HG03520 (cell line): Measurements from ENCODE around the gene FAM53B.

Experiments used
- ATAC-seq: cut with Tn5 transposase; IDR thresholded peaks from one replicate; pipeline ENCODE4 v1.9.1; 2021; ENCODE audit warnings: mild to moderate bottlenecking, moderate library complexity; ENCODE audit not compliant: unreplicated experiment

The FAM53B gene

DNA sequence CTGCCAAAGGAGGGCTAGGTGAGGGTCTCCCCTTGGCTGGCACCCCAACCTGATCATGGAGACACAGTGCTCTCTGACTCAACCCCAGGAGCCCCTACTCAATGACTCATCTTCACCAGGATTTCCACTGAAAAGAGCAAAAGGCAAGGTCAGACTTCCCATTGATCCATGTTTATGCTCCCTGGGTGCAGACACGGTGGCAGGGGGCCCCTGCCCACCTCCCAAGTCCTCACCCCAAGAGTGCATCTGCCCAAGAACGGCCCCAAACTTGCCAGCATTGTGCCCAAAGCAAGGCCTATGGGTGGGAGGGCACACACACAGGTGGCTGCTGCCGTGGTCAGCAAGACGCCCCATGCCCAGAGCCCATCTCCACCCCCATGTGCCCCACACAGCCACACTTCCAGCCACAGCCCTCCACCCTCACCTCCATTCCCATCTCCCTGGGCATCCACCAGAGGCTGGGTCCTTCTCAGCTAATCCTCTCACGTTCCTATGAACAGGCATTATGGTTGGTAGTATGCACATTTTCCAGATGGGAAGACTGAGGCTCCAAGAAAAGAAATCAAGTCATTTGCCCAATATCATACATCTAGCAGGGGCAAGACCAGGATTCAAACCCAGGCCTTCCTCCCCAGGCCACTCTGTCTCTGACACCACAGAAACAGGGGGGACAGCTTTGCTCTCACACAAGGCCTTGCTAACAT is 31.3 kb downstream of the FAM53B start:
- no peak for ATAC-seq

DNA sequence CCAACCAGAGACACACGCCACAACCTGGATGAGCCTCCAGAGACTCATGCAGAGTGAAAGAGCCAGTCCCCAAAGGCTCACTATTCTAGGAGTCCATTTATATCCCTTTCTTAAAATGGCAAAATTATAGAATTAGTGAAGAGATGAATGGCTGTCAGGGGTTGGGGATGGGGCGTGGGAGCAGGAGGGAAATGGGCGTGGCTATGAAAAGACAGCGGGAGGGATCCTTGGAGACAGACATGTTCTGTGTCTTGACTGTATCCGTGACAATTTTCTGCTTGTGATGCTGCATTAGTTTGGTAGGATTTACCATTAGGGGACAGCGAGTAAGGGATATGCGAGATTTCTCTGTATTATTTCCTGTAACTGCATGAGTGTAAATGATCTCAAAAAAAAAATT is 33.0 kb downstream of the FAM53B start:
- no peak for ATAC-seq

DNA sequence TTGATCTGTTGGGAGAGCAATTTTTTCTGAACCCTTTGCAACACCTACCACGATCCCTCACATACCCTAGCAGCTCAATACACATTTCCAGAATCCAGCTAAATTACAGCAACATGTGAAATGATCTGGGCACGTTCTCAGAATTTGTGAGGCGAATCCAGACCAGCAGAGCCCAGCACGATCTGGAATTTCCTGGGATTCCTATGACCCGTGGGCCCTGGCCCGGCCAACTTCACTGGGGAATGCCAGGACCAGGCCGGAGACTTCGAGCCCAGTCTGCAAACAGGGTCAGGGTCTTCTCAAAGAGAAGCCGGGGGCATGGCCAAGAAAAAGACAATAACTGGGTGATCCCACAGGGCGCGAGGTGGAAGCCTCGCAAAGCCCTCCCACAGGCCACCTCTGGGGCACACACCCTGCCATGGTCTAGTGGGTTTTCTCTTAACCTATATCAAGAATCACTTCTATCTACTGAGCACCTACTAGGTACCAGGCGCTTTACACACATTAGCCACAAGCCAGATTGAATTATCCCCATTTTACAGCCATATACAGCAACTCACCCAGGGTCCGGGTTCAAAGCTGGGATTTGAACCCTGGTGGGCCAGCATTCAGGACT is 33.8 kb downstream of the FAM53B start:
- ATAC-seq: no peak

DNA sequence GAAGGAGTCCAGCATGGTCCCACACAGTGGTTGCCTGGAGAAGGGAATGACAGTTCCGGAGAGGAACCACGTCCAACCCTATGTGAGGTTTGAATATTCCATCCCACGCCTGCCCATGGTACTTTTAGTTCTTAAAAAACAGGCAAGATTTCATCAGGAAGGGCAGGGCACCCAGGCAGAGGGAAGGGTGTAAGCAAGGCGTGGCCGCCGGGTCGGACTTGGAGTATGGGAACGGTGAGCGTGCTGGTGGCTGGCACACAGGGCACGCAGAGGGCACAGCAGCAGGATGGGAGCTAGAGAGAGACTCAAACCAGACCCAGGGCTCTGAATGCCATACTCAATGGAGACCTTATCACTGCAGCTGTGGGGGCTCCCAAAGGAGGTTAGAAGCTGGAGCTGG is 34.3 kb downstream of the FAM53B start:
- no peak for ATAC-seq

DNA sequence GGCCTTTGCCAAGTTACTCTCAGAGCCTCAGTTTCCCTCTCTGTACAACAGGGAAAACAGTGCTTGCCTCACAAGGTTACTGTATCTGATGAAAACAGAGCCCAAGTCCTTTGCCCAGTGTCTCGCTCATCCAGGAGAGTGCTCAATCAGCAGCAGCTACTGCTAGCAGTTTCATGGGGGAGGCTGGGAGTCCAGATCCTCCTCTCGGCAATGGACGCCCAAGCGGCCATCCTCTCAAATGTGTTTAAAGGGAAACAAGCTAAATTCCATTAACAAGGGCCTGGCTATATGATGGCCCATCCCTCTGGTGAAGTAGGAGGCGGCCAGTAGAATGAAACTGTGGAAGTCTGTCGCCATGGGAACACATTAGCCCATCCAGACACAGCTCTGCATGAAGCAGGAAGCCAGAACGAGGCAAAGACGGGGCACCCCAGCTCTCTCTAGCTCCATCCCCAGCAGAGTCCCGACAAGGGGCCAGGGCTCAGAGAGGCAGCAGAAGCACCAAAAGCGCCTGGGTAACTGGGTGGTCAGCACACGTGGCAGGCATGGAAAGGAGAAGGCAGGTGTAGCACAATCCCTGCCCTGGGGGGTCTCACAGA is 35.2 kb downstream of the FAM53B start:
- ATAC-seq: no peak

DNA sequence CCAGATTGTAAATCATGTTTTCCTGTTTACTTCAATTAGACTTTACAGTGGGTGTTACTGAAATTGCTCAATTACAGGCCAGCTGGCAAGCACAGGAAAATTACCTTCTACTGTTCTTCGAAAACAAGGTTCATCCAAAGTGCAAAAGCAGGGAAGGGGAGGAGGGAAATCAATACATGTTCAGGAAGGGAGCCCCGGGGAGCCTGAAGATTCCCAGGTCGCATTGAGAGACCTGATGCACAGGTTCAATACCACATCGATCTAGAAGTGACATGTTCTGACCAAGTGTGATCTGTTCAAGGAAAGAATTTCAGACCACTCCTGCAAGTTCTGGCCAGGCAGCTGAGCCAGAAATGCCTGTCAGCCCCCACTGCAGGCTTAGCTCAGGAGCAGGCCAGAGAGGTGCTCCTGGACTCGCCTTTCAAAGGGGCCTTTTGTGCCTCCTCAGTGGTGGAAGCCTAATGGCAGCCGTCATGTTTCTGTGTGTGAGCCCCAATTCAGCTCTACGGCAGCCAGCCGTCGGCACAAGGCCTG is 35.9 kb downstream of the FAM53B start:
- ATAC-seq: no peak

DNA sequence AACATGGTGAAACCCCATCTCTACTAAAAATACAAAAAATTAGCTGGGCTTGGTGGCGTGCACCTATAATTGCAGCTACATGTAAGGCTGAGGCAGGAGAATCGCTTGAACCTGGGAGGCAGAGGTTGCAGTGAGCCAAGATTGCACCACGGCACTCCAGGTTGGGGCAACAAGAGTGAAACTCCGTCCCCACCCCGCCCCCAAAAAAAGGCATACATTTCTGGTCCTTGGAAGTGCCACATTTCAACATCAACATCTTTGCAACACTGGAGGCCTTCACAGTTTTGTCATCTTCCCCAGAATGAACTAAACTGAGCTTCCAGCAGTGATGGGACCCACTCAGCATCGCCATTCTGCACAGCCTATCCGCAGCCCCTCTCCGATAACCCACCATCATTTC is 36.6 kb downstream of the FAM53B start:
- no peak for ATAC-seq

DNA sequence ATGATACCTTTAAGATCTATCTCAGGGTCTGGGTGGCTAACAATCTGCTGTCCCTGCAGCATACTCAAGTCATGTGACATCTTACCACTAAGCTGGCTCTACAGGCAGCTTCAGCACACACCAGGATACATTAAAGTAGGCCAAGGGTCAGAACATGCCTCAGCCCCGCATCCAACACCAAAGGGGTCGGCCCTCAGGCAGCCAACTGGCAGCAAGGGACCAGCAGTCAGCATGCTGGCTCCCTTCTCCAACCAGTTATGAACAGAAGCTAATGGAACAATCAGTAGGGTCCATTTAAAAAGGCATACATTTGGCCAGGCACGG is 37.1 kb downstream of the FAM53B start:
- ATAC-seq: no peak

DNA sequence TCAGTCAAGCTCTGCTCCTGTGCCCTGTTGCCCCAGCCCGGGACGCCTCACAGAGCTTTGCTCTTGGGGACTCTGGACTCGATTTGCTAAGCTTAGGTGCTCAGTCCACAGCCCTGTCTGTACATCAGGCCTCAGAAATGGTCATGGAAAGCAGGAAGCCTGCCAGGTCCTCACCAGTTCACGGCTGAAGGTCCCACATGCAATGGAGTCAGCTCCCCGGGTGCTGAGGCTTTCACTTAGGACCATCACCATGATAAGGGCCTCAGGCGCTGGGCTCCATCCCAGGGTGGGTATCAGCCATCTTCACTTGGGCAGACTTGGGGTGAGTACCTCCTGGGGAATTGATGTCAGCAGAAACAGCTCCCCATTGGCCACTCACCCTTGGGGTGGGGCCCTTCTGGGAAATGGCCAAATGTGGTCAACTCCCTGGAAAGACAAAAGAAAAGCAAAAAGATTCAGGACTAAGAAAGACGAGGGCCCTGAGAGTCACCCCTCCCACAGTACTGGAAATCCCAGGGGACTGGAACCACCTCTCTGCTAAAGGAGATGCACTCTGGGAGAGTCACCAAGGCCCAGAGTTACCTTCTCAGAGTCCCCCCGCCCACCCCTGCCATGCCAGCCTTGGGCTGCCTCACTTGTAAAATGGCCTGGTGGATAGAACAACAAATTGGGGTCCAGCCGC is 37.6 kb downstream of the FAM53B start:
- no peak for ATAC-seq

DNA sequence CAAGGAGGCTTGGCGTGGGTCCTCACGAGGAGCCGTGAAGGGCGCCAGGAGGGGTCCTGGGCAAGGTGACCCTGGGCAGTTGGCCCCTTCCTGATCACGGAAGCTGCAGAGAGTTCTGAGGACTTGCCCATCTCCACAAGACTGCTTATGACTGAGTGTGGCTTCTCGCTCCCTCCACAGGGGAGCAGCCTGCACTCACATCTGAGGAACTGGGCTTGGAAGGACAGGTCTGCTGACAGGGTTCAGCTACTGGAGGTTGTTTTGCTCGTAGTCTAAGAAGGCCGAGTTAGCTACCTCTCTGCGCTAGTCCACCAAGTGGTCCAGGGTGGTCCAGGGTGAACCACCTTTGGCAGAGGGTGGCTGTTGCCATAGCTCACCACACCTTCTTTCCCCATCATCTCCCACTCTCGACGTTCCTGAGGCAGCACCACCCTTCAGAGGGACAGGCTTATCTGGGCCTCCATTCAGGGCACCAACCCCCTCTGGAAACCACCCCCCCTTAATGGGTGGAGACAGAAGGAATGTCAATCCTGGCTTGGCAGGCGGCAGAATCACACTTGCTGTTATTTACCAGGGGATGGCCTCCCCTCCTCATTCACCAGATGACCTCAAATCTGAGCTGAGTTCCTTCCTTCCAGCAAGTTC is 38.2 kb downstream of the FAM53B start:
- no peak for ATAC-seq

DNA sequence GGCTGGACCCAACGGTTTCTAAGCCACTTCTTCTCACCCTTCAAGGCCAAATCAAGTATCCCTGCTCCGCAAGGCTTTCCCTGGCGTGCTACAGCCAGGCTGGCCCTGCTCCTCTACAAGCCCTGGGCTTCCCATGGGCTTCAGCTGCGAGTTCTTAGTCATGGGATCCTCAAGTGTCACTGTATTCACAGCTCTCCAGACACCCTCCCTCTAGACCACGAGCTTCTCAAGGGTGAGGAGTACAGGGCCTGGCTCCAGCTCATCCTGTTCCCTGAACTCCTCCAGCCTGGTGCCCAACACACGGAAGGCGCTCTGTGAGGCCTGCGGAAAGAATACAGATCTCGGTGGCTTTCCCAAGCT is 38.8 kb downstream of the FAM53B start:
- no peak for ATAC-seq

DNA sequence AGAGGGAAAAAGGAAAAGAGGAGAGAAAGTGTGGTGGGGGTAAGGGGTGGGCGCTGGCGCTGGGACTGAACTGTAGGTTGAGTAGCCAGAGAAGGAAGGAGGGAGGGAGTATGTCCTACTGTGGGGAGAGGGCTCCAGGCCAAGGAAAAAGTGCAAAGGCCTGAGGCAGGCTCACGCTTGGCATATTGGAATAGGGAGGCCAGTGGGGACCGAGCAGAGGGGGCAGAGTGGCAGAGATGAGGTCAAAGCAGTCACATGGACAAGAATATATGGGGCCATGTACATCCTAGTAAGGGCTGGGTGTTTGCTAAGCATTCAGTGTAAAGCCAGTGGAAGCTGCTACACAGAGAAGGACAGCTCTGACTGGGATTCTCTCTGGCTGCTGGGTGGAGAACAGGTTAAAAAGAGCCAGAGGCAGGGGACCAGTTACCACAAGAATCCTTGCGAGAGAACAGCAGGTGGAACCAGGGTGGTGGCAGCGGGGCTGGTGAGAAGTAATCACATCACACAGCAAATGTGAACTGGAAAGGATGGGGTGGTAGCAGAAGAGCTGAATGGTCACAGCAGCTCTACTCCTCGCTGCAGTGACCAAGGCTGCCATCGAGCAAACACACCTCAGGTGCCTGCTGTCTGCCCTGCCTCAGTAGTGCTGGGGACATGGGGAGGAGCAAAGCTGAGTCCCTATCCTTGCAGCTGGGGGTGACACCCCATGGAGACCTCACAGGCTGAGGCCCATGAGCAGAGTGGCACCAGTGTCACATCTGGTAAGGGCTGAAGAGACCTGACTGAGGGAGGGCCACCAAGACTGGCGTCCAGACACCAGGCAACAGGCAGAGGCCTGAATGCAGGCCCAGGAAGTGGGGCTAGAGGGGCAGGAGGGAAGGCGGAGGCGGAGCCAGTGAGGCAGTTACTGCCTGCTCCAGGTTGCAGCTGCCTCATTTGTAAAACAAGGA is 39.5 kb downstream of the FAM53B start:
- no peak for ATAC-seq

DNA sequence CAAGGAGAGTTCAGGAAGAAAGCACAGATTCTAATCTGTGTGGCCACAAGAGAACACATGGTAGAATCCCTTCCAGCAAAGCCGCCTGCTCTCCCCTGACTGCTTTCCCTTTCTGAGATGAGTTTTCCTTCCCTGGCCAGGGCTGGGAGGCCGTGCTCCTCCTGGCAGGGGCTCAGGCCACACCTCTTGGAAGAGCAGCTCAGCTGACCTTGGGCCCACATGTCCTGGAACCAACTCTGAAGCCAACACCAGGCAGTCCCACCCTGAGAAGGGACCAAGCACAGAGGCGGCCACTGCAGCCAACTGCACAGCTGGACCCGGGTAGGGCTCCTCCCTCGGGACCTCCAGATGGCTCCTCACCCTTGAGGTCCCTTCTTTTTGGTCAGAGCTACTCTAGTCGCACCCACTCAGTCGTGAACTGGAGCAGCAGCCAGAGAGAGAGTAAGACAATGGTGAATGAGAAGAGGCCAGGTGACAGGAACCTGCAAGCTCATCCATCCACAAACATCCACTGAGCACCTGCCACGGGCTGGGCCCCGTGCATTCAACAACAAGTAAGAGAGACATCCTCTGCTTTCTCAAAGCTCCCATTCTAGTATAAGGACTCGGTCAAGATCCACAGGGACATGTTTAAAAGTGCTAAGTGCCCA is 40.3 kb downstream of the FAM53B start:
- no peak for ATAC-seq

DNA sequence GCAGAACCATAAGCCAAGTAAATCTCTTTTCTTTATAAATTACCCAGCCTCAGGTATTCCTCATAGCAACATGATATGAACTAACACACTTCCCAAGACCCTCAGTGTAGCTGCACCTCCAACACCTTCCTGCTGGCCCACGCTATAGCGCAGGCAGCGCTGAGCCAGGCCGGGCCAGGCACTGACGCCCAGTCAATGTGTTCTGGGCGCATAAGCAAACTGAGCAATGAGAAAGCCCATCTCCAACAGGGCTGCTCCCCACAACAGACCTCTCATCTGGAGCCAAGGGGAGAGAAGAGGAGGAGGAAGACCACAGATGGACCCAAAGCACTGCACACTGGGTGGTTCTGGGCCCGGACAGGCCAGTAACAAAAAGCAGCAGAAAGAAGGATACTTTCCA is 40.8 kb downstream of the FAM53B start:
- ATAC-seq: no peak

DNA sequence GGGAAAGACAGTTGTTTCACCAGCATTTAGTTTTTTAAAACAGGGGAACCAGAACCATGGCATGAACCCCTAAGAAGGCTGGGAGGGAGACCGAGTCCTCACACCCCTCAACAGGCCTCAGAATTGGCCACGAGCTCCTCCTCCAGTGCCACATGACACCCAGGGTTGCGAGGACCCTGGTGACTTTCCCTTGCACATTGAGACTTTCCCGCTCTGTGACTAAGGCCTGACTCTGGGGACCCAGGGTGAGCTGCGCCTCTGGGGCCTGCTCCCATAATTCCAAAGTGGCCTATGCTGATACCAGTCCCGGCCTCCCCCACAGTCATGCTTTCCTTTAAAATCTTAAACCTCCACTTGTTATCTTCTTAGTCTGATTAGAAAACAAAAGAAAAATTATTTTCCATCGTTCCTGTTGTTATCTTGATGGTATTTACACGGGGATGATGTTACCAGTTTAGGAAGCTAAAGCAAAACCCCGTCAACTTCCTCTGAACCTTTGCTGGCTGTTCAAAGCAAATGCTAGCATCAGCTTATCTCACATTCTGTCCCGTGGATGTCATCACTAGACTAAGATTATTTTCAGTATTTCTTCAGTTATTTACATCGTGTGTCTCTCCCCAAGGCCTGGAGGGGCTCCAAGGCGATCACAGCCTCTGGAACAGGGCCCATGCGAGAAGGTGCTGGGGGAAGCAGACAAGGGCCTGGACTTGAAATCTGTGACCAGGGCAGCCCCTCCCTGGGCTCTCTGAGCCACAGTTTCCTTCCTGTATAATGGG is 42.1 kb downstream of the FAM53B start:
- ATAC-seq: no peak

DNA sequence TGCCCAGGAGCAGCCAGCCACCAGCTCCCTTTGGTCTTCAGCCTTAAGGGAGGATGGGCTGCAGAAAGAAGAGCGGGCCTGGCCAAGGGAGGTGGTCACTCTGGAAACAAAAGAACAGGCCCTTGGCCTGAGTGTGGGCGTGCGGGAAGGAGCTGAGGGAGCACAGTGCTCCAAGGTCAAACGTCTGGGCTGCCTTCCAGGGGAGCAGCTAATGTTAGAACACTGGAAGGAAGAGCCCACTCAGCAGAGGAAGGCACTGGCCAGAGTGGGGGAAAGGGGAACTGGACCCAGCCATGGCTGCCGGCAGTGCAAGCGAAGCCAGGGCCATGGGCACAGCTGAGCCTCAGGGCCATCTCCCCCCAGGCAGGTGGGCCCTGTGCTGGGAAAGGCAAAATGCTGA is 42.7 kb downstream of the FAM53B start:
- no peak for ATAC-seq

DNA sequence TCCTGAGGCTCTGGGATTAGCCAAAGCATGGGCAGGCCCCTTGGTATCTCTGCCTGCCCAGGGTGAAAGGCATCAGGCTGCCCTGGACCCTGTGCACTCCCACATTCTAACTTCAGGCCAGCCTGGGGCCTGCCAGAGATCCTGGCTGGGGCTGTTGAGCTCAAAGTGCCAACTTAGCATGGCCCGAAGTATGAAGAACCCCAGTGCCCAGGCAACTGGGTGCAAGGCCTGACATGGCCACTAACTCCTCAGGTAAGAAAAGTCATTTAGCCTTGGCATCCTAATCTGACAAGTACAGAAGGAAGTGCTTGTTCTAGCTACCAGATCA is 43.2 kb downstream of the FAM53B start:
- no peak for ATAC-seq

DNA sequence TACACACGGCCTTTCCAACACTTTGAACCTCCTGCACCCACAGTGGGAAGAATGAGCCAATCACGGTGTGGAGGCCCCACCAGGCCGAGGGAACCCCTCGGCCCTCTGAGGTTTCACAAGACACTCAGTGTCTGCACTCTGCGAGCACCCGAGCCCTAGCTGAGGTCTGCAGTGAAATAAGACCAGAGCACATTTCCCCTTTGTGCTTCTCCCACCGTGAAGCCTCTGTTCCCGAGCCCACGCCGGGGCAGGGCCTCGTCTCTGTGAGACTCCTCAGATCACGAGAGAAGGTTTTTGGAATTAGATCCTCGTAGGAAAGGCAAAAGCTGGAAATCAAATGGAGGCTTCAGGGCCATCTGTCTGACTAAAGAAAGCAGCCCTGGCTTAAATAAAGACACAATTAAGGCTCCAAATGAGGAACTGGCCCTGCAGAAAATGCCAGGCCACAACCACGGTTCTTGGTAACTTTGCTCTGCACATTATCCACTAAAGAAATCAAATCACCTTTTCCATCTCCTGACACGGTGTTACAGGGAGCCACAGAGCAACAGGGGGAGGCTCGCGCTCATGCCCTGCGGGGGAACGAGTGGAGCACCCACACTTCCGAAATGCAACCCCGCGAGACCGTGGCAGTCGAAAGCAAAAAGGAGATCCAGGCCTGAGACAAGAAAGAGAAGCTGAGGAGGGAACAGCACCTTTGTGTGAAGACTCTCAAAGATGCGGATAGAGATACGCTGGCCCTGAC is 43.7 kb downstream of the FAM53B start:
- no peak for ATAC-seq
